HEK293 (cell line): ENCODE results near the gene SPATA22.

Source experiments
- CTCF ChIA-PET: fragments of 350-600 bp; formaldehyde crosslinking; extraction: SDS; loops from one replicate; lab custom pipeline; 2021; ENCODE audit warnings: antibody characterized with exemption; lab: Yijun Ruan, JAX
- POLR2A ChIA-PET: fragments of 300-600 bp; formaldehyde crosslinking; extraction: SDS; loops from one replicate; lab custom pipeline; 2020; ENCODE audit warnings: antibody characterized with exemption, inconsistent platforms; lab: Yijun Ruan, JAX
- H3K27ac ChIP-seq: fragments of 200-500 bp; sonication (Bioruptor generic); 2 replicates; pipeline ENCODE4 v1.5.1; 2014; ENCODE audit warnings: low read depth, low read length, control low read depth, inconsistent platforms; ENCODE audit errors: extremely low read depth
- H3K36me3 ChIP-seq, 2 experiments: fragments of 200-500 bp in 1 of 2; sonication (Bioruptor generic) in 1 of 2; 1 replicate in 1 of 2; 2 replicates in 1 of 2; pipeline ENCODE4 v1.5.1; 2014 to 2017; ENCODE audit warnings: inconsistent platforms in 2 of 2, low read length in 2 of 2; ENCODE audit not compliant: control insufficient read depth in 2 of 2, insufficient read depth in 1 of 2
- H3K4me1 ChIP-seq: fragments of 200-500 bp; sonication (Bioruptor generic); 2 replicates; pipeline ENCODE4 v1.5.1; 2014; ENCODE audit warnings: mild to moderate bottlenecking, low read length, inconsistent platforms; ENCODE audit not compliant: control insufficient read depth, insufficient read depth
- H3K4me3 ChIP-seq: 2 replicates; pipeline ENCODE4 v1.5.1; 2011; ENCODE audit warnings: low read depth, mild to moderate bottlenecking, control low read depth, low read length, moderate library complexity
- H3K9me3 ChIP-seq: fragments of 200-500 bp; sonication (Bioruptor generic); 2 replicates; pipeline ENCODE4 v1.5.1; 2014; ENCODE audit warnings: low read depth, low read length, inconsistent platforms; ENCODE audit not compliant: control insufficient read depth, insufficient read depth
- KLF10 ChIP-seq: fragments of 450-650 bp; IDR thresholded peaks from 2 replicates; pipeline ENCODE4 v1.5.1; 2018; ENCODE audit warnings: missing biosample characterization, mild to moderate bottlenecking, missing genetic modification characterization
- OVOL3 ChIP-seq: fragments of 450-650 bp; formaldehyde crosslinking; IDR thresholded peaks from 2 replicates; pipeline ENCODE4 v1.5.1; 2016; ENCODE audit warnings: missing biosample characterization, missing genetic modification characterization
- PBX3 ChIP-seq: sonication (generic); formaldehyde crosslinking; IDR thresholded peaks from 2 replicates; pipeline ENCODE4 v1.8.1; 2022; ENCODE audit warnings: mild to moderate bottlenecking, moderate library complexity, missing genetic modification reagents
- TSHZ1 ChIP-seq: fragments of 450-650 bp; formaldehyde crosslinking; IDR thresholded peaks from 2 replicates; pipeline ENCODE4 v1.5.1; 2016; ENCODE audit warnings: missing biosample characterization, missing genetic modification characterization, borderline replicate concordance
- ZNF114 ChIP-seq: fragments of 450-650 bp; formaldehyde crosslinking; IDR thresholded peaks from 2 replicates; pipeline ENCODE4 v1.5.0; 2017; ENCODE audit warnings: missing biosample characterization, missing genetic modification characterization
- ZNF175 ChIP-seq: fragments of 450-650 bp; formaldehyde crosslinking; IDR thresholded peaks from 2 replicates; pipeline ENCODE4 v1.5.1; 2016; ENCODE audit warnings: missing biosample characterization, missing genetic modification characterization
- ZNF19 ChIP-seq: fragments of 450-650 bp; formaldehyde crosslinking; IDR thresholded peaks from 2 replicates; pipeline ENCODE4; 2016; ENCODE audit warnings: missing biosample characterization, missing genetic modification characterization, low read depth
- ZNF214 ChIP-seq: fragments of 450-650 bp; formaldehyde crosslinking; IDR thresholded peaks from 2 replicates; pipeline ENCODE4 v1.5.1; 2017; ENCODE audit warnings: missing biosample characterization, mild to moderate bottlenecking, missing genetic modification characterization, borderline replicate concordance
- ZNF223 ChIP-seq: fragments of 450-650 bp; formaldehyde crosslinking; IDR thresholded peaks from 2 replicates; pipeline ENCODE4 v1.5.1; 2016; ENCODE audit warnings: missing biosample characterization, missing genetic modification characterization
- ZNF266 ChIP-seq: fragments of 450-650 bp; formaldehyde crosslinking; IDR thresholded peaks from 2 replicates; pipeline ENCODE4 v1.5.1; 2016; ENCODE audit warnings: missing biosample characterization, missing genetic modification characterization, low read depth
- ZNF302 ChIP-seq: fragments of 450-650 bp; formaldehyde crosslinking; IDR thresholded peaks from 2 replicates; pipeline ENCODE4 v1.5.1; 2016; ENCODE audit warnings: missing biosample characterization, missing genetic modification characterization, low read depth
- ZNF354C ChIP-seq: fragments of 450-650 bp; formaldehyde crosslinking; IDR thresholded peaks from 2 replicates; pipeline ENCODE4 v1.5.1; 2016; ENCODE audit warnings: missing biosample characterization, missing genetic modification characterization, low read depth, borderline replicate concordance
- ZNF366 ChIP-seq: fragments of 450-650 bp; formaldehyde crosslinking; conservative IDR thresholded peaks from 2 replicates; pipeline ENCODE4 v1.5.1; 2016; ENCODE audit warnings: missing biosample characterization, missing genetic modification characterization
- ZNF449 ChIP-seq: fragments of 450-650 bp; formaldehyde crosslinking; IDR thresholded peaks from 2 replicates; pipeline ENCODE4 v1.5.1; 2017; ENCODE audit warnings: missing biosample characterization, mild to moderate bottlenecking, missing genetic modification characterization, moderate library complexity
- ZNF48 ChIP-seq: fragments of 450-650 bp; formaldehyde crosslinking; IDR thresholded peaks from 2 replicates; pipeline ENCODE4 v1.5.1; 2016; ENCODE audit warnings: missing biosample characterization, missing genetic modification characterization
- ZNF510 ChIP-seq: fragments of 450-650 bp; formaldehyde crosslinking; IDR thresholded peaks from 2 replicates; pipeline ENCODE4 v1.5.1; 2018; ENCODE audit warnings: mild to moderate bottlenecking, missing genetic modification characterization, missing biosample characterization; ENCODE audit not compliant: insufficient replicate concordance
- ZNF530 ChIP-seq: fragments of 450-650 bp; formaldehyde crosslinking; IDR thresholded peaks from 2 replicates; pipeline ENCODE4 v1.5.1; 2016; ENCODE audit warnings: low read depth, missing biosample characterization, missing genetic modification characterization
- ZNF580 ChIP-seq: fragments of 450-650 bp; formaldehyde crosslinking; IDR thresholded peaks from 2 replicates; pipeline ENCODE4 v1.5.1; 2016; ENCODE audit warnings: missing biosample characterization, missing genetic modification characterization
- ZNF600 ChIP-seq: fragments of 450-650 bp; formaldehyde crosslinking; IDR thresholded peaks from 2 replicates; pipeline ENCODE4 v1.5.1; 2016; ENCODE audit warnings: missing biosample characterization, missing genetic modification characterization
- ZNF623 ChIP-seq: fragments of 450-650 bp; formaldehyde crosslinking; IDR thresholded peaks from 2 replicates; pipeline ENCODE4 v1.5.1; 2016; ENCODE audit warnings: missing biosample characterization, missing genetic modification characterization
- ZSCAN5A ChIP-seq: fragments of 450-650 bp; formaldehyde crosslinking; IDR thresholded peaks from 2 replicates; pipeline ENCODE4 v1.5.1; 2016; ENCODE audit warnings: missing biosample characterization, missing genetic modification characterization

The SPATA22 gene

GRCh38 chr17:3512505-3513171 lies 41.0 kb upstream of the SPATA22 start (continued):
- TF ChIP-seq ZNF449 (no peak), ZNF623 (tag by site-specific recombination) (no peak), TSHZ1 (tag by site-specific recombination) (no peak), ZNF302 (tag by site-specific recombination) (no peak), ZNF530 (tag by site-specific recombination) (no peak)

GRCh38 chr17:3511852-3512504 lies 40.4 kb upstream of the SPATA22 start:
- POLR2A ChIA-PET = no interaction called here
- Histone ChIP-seq H3K27ac (no peak overlapping the region), H3K36me3 (no peaks in the 10 kb centered on the region), H3K9me3 (no peaks in the 10 kb centered on the region; the same call in 1 of the 2 replicates), H3K4me3 (no peak overlapping the region), H3K4me1 (no peaks in the 10 kb centered on the region)
- TF ChIP-seq ZNF354C (tag by site-specific recombination) (no peak), KLF10 (no peak), ZNF114 (tag by site-specific recombination) (no peak), ZNF580 (tag by site-specific recombination) (no peak), ZNF48 (tag by site-specific recombination) (no peak)
- CTCF ChIA-PET = no interaction called here

- ChIA-PET CTCF (no interaction called here), POLR2A (no interaction called here)
- Histone ChIP-seq H3K36me3 (no peaks in the 10 kb centered on the region), H3K4me3 (no peak overlapping the region), H3K27ac (no peak overlapping the region), H3K9me3 (no peaks in the 10 kb centered on the region; the same call in 1 of the 2 replicates), H3K4me1 (no peaks in the 10 kb centered on the region)
- TF ChIP-seq OVOL3 (tag by site-specific recombination) (no peak), ZNF175 (tag by site-specific recombination) (no peak)
Observed at GRCh38 chr17:3510090-3510489, 38.5 kb upstream of the SPATA22 start.

- Histone ChIP-seq H3K4me3 (no peak overlapping the region), H3K27ac (no peak overlapping the region), H3K4me1 (no peaks in the 10 kb centered on the region), H3K36me3 (no peaks in the 10 kb centered on the region), H3K9me3 (no peaks in the 10 kb centered on the region; the same call in 1 of the 2 replicates)
- CTCF ChIA-PET = no interaction called here
- POLR2A ChIA-PET = no interaction called here
- TF ChIP-seq ZNF266 (no peak), ZNF214 (tag by site-specific recombination) (no peak), ZNF510 (no peak), ZNF600 (tag by site-specific recombination) (no peak), ZNF19 (tag by site-specific recombination) (no peak), ZNF48 (tag by site-specific recombination) (no peak), ZNF366 (tag by site-specific recombination) (no peak), ZSCAN5A (tag by site-specific recombination) (no peak), ZNF223 (no peak), PBX3 (CRISPR knock-in tag) (no peak)
Observed at GRCh38 chr17:3507869-3508268, 36.2 kb upstream of the SPATA22 start.
